ENCODE measurements around the gene RAET1G.

The RAET1G gene

DNA sequence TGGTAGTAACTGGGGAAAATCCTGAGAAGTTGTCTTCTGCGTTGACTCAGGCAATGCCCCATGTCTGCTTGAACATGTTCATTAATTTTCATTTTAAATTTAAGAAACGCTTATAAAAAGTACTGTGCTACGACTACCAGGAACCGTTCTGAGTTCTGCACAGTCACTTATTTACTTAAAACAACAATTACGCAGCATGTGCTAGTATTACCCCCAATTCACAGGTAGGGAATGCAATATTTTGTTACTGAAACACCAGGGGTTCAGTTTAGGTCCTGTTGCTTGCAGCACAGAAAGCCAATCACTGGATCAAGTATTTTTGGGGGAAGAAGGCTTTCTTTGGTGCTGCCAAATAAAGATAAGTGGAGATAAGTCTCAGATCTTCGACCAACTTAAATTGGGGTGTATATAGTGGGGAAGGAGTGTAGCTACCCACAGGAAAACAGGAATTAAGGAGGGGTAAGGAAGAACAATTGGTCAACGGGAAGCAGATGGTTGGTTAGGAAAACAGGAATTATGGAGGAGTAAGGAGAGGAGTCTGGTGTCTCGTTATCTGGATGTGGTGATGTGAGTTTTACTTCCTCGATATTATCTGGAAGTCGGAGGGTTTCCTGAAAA lies 53.5 kb downstream of the RAET1G start:
- TF ChIP-seq, protein P1, sequence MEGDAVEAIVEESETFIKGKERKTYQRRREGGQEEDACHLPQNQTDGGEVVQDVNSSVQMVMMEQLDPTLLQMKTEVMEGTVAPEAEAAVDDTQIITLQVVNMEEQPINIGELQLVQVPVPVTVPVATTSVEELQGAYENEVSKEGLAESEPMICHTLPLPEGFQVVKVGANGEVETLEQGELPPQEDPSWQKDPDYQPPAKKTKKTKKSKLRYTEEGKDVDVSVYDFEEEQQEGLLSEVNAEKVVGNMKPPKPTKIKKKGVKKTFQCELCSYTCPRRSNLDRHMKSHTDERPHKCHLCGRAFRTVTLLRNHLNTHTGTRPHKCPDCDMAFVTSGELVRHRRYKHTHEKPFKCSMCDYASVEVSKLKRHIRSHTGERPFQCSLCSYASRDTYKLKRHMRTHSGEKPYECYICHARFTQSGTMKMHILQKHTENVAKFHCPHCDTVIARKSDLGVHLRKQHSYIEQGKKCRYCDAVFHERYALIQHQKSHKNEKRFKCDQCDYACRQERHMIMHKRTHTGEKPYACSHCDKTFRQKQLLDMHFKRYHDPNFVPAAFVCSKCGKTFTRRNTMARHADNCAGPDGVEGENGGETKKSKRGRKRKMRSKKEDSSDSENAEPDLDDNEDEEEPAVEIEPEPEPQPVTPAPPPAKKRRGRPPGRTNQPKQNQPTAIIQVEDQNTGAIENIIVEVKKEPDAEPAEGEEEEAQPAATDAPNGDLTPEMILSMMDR (IDR thresholded peaks at IDR 0.05; ENCODE audit: insufficient read depth, low read depth, low read length, missing control alignments) = no peak
- DNase-seq (ENCODE audit: low read depth) = no peak
- no peak overlapping the region for H3K4me3 ChIP-seq (ENCODE audit: low read length)

DNA sequence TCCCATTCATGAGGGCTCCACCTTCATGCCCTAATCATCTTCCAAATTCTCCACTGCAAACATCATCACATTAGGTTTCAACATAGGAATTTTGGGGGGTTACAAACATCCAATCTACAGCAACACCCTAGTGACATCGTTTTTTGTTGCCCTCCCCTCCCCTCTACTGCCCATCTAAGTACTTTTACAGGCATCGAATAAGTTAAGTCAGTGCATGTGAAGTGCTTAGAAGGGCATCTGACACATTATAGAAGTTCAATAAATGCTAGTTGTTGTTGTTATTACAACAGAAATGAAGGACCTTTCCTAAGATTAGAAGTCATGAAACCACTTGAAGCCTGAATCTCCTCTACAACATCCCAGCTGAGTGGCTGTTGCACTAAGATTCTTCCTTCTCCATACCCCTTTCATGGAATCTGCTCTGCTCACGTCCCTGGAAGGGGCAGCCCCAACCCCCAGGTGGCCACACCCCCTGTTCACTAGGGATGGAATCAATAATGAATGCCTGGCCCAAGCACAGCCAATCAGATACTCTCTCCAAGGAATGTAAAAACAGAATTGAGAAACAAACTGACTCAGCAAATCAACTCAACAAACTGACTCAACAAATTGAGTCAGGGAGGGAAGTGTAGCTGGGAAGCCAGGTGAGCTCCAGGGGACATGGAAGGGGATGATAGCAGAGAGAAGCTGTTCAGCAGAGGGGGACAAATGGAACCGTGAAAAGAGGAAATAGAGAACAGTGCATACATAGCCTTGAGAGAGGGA lies 54.9 kb downstream of the RAET1G start:
- DNase-seq (ENCODE audit: low read depth) = peak; percentile 81
- TF ChIP-seq, protein P1 (IDR thresholded peaks at IDR 0.05; ENCODE audit: insufficient read depth, low read depth, low read length, missing control alignments) = no peak
- no peak overlapping the region for H3K4me3 ChIP-seq (ENCODE audit: low read length)

Measured in epithelial cell of esophagus (primary cell).